ENCODE measurements around the gene PLEKHH1.

DNA sequence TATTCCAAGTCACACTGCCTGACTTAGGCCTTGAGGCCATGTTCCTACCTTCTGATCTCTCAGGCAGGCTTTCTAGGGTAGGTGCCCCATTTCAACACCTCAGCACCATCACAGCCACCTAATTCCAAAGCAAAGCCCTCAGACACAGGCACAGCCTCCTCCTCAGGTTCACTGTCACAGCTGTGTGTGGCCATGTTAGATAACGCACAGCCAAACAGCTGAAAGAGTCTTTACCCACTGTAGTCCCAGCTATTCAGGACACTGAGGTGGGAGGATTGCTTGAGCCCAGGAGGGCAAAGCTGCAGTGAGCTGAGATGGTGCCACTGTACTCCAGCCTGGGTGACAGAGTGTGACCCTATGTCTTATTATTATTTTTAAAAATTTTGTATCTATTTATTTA is 37.3 kb upstream of the PLEKHH1 start:
- TF ChIP-seq CTCF (IDR thresholded peaks at IDR 0.05) (no peak), POLR2A (IDR thresholded peaks at IDR 0.05) (no peak), POLR2AphosphoS5 (IDR thresholded peaks at IDR 0.05) (no peak)
